Right hindlimb (tissue), 1 donor: ENCODE data around the gene MYCN.
"Not testable (repeated sequence)": the region's sequence is repeated elsewhere in the genome, so short reads cannot be mapped to it uniquely, and the experiment has no call there.

Experiments used
- DNase-seq: peaks from one replicate; pipeline ENCODE4 v3.0.0-alpha.2; 2018

MYCN gene

GRCh38 chr2:15939854-15940660, at the start of gene MYCN:
Gene MYCN, plus strand, starts transcription at chr2:15940550. Its CDS starts 1,515 bp downstream, at chr2:15942065.
- DNase-seq: peak; percentile 89

GRCh38 chr2:15890936-15891905, 49.1 kb upstream of the MYCN start:
- peak; percentile 38 for DNase-seq

GRCh38 chr2:15892151-15892880, 48.0 kb upstream of the MYCN start:
- DNase-seq: peak; percentile 64

GRCh38 chr2:15893085-15893484, 47.3 kb upstream of the MYCN start:
- no peak for DNase-seq

- DNase-seq: no peak
Measured at GRCh38 chr2:15893689-15894480, 46.5 kb upstream of the MYCN start.

GRCh38 chr2:15894481-15895144, 45.7 kb upstream of the MYCN start:
- no peak for DNase-seq

- DNase-seq: no peak
Measured at GRCh38 chr2:15895615-15896469, 44.5 kb upstream of the MYCN start.

GRCh38 chr2:15896859-15897258, 43.5 kb upstream of the MYCN start:
- no peak for DNase-seq

- no peak for DNase-seq
Measured at GRCh38 chr2:15897431-15898098, 42.8 kb upstream of the MYCN start.

- DNase-seq: no peak
Measured at GRCh38 chr2:15899327-15899612, 41.1 kb upstream of the MYCN start.

- no peak for DNase-seq
Measured at GRCh38 chr2:15899751-15900493, 40.4 kb upstream of the MYCN start.

GRCh38 chr2:15901095-15901807, 39.1 kb upstream of the MYCN start:
- DNase-seq: no peak

- no peak for DNase-seq
Measured at GRCh38 chr2:15901808-15902130, 38.6 kb upstream of the MYCN start.

- DNase-seq: not testable (repeated sequence)
Measured at GRCh38 chr2:15903910-15904309, 36.4 kb upstream of the MYCN start.

- no peak for DNase-seq
Measured at GRCh38 chr2:15905267-15905645, 35.1 kb upstream of the MYCN start.

GRCh38 chr2:15905986-15906491, 34.3 kb upstream of the MYCN start:
- no peak for DNase-seq

GRCh38 chr2:15906778-15907177, 33.6 kb upstream of the MYCN start:
- no peak for DNase-seq

GRCh38 chr2:15907461-15908324, 32.7 kb upstream of the MYCN start:
- no peak for DNase-seq
